CD4-positive, CD25-positive, alpha-beta regulatory T cell (primary cell): Measurements from ENCODE around the gene TM9SF4. TPM values are rescaled to one million over a fixed set of nuclear protein-coding genes. Genes with fewer than 3 reads are reported as not detected.
A peak's percentile ranks its signal among the peaks of the same experiment; 100 is the strongest.

Experiments
- ATAC-seq, 2 donors: fragments of 150-1000 bp; cut with Tn5 transposase; one replicate each; pipeline ENCODE4 v1.10.0; 2021; ENCODE audit warnings: low read depth in 2 of 2, moderate number of reproducible peaks in 2 of 2, moderate library complexity in 1 of 2
- DNase-seq, 3 donors: peaks; one replicate each; pipeline versions ENCODE4 v3.0.0 to v3.0.0-alpha.2; 2012 to 2022; ENCODE audit warnings: mixed read lengths in 1 of 3
- H3K27ac ChIP-seq: one replicate; pipeline ENCODE4 v1.7.0; 2013; ENCODE audit warnings: mild to moderate bottlenecking, low read length; ENCODE audit not compliant: insufficient read depth, poor library complexity, severe bottlenecking
- H3K27me3 ChIP-seq: one replicate; pipeline ENCODE4 v1.7.0; 2013; ENCODE audit warnings: low read length; ENCODE audit not compliant: control insufficient read depth, insufficient read depth
- H3K36me3 ChIP-seq: one replicate; pipeline ENCODE4 v1.7.0; 2013; ENCODE audit warnings: mild to moderate bottlenecking, low read length, moderate library complexity; ENCODE audit not compliant: control insufficient read depth, insufficient read depth
- H3K4me1 ChIP-seq: 2 replicates; pipeline ENCODE4 v1.7.0; 2013; ENCODE audit warnings: mild to moderate bottlenecking, low read length; ENCODE audit not compliant: insufficient read depth, control insufficient read depth, poor library complexity, severe bottlenecking
- H3K4me3 ChIP-seq: one replicate; pipeline ENCODE4 v1.7.0; 2013; ENCODE audit warnings: low read depth, mild to moderate bottlenecking, low read length, moderate library complexity
- H3K9me3 ChIP-seq, 2 experiments: 1 replicate in 1 of 2; 2 replicates in 1 of 2; pipeline ENCODE4 v1.7.0; 2013; ENCODE audit warnings: low read length in 2 of 2, mild to moderate bottlenecking in 1 of 2, moderate library complexity in 1 of 2; ENCODE audit not compliant: control insufficient read depth in 2 of 2
- H3K27ac Mint-ChIP-seq, 3 donors: one replicate each; pipeline ENCODE4 v1.8.0; 2020 to 2022; ENCODE audit warnings: mild to moderate bottlenecking in 3 of 3, mixed read lengths in 3 of 3, moderate library complexity in 2 of 3
- H3K27me3 Mint-ChIP-seq: one replicate; pipeline ENCODE4 v1.8.0; 2022; ENCODE audit warnings: mild to moderate bottlenecking, mixed read lengths
- H3K36me3 Mint-ChIP-seq: one replicate; pipeline ENCODE4 v1.8.0; 2020; ENCODE audit warnings: mixed read lengths
- H3K4me1 Mint-ChIP-seq, 4 donors: one replicate each; pipeline ENCODE4 v1.8.0; 2020 to 2022; ENCODE audit warnings: mixed read lengths in 4 of 4, mild to moderate bottlenecking in 1 of 4
- H3K4me3 Mint-ChIP-seq, 4 donors: one replicate each; pipeline ENCODE4 v1.8.0; 2020 to 2022; ENCODE audit warnings: mild to moderate bottlenecking in 4 of 4, mixed read lengths in 4 of 4, moderate library complexity in 3 of 4
- H3K9me3 Mint-ChIP-seq, 7 donors: one replicate each; pipeline ENCODE4 v1.8.0; 2020 to 2022; ENCODE audit warnings: mixed read lengths in 7 of 7, mild to moderate bottlenecking in 3 of 7, moderate library complexity in 2 of 7
- polyA plus RNA-seq, 4 donors: library from polyadenylated mRNA; unstranded; fragments of 300-500 nt; fragmentation: Illumina TruSeq; gene quantifications; one replicate each; pipeline ENCODE4 v1.2.3, GENCODE V29; 2021
- total RNA-seq: library from RNA; stranded (reverse); gene quantifications from one replicate; pipeline ENCODE4 v1.2.3, GENCODE V29; 2022

The TM9SF4 gene
- total and polyA plus RNA-seq, 5 donors from 2014 or later: 28.7 to 36.3 (median 29.4) TPM

DNA sequence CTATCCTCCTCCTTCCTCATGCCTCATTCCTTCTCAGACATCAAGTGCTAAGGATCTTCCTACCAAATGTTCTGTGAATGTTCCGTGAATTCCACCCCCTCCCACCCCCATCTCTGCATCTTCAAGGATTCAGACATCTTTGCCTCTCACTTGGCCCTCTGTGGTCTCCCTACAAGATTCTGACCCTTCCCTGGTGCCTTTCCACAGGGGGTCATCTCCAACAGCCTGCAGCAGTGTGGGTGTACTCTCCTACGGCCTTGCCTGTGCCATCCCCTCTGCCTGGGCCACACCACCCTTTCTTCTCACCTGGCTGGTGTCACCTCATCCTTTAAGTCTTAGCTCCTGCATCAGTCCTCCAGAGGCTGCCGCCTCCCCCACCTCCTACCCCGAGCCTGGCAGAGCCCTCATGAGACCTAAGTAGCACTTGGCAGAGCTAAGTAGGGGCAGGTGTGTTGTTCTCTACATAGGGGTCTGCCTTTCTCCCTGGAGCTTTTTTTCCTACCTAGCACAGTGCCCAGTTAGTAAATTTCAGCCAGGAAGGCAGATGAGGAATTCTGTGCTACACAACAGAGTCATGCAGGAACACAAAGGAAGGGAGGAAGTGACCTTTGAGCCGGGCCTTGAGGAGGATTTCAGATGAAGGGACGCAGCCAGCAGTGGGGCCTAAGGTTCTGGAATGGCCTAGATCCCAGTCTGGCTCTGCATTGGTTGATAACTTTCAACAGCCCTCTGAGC is 43.1 kb downstream of the TM9SF4 start:
- peaks cover 45% of the 10 kb centered on the region for H3K36me3 ChIP-seq
- ATAC-seq (no peak), DNase-seq (no peak)
- H3K4me3 Mint-ChIP-seq: no peak overlapping the region
- H3K9me3 Mint-ChIP-seq: no peaks in the 10 kb centered on the region
- no peaks in the 10 kb centered on the region for H3K4me1 Mint-ChIP-seq
- peak overlapping the region in 1 of 3 donors; percentile 42 for H3K27ac Mint-ChIP-seq
- H3K9me3 ChIP-seq: no peaks in the 10 kb centered on the region
- no peaks in the 10 kb centered on the region for H3K27me3 ChIP-seq
- H3K27ac ChIP-seq: no peak overlapping the region
- H3K4me1 ChIP-seq: no peaks in the 10 kb centered on the region
- no peak overlapping the region for H3K4me3 ChIP-seq
- H3K36me3 Mint-ChIP-seq: peaks cover 37% of the 10 kb centered on the region
- H3K27me3 Mint-ChIP-seq: no peaks in the 10 kb centered on the region

DNA sequence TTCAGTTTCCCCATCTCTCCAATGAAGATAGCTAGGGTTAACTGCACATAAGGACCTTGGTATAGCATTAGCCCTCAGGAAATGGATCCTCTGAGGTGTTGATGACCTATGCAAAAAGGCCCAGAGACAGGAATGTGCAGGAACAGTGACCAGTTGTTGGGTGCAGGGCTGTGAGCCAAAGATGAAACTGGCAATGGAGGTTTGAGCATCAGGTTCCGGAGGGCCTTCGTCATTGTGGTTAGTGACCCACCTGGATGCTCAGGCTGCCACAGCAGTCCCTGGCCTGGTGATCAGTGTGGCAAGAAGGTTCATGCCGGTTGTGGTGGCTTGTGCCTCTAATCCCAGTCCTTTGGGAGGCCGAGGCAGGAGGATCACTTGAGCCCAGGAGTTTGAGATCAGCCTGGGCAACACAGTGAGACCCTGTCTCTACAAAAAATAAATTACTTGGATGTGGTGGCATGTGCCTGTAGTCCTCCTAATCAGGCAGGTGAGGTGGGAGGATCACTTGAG is 43.7 kb downstream of the TM9SF4 start:
- H3K36me3 ChIP-seq: peaks cover 47% of the 10 kb centered on the region

DNA sequence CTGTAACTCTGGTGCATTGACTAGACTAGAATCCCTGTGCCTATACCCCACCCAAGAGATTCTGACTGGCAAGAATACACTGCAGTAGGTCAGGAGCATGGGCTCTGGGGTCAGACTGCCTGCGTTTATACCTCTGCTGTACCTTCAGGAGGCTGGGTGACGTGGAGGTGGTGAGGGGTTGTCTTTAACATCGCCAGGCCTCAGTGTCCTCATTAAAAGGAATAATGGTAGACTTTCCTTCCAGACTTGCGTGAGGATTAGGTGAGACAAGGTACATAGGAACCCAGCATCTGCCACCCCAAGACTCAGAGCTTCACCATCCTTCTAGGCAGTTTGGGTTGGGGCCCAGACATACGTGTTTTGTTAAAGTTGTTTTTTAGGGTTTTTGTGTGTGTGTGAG is 44.3 kb downstream of the TM9SF4 start:
- no peak overlapping the region for H3K4me3 Mint-ChIP-seq
- Histone ChIP-seq H3K36me3 (peaks cover 50% of the 10 kb centered on the region), H3K27ac (no peak overlapping the region), H3K27me3 (no peaks in the 10 kb centered on the region), H3K4me1 (no peaks in the 10 kb centered on the region), H3K9me3 (no peaks in the 10 kb centered on the region), H3K4me3 (no peak overlapping the region)
- H3K36me3 Mint-ChIP-seq: peaks cover 45% of the 10 kb centered on the region
- H3K27me3 Mint-ChIP-seq: no peaks in the 10 kb centered on the region
- no peaks in the 10 kb centered on the region for H3K9me3 Mint-ChIP-seq
- H3K27ac Mint-ChIP-seq: no peak overlapping the region
- ATAC-seq (no peak), DNase-seq (no peak)
- H3K4me1 Mint-ChIP-seq: no peaks in the 10 kb centered on the region

More for the DNA sequence above, 43.7 kb downstream of the TM9SF4 start:
- Histone ChIP-seq H3K27ac (no peak overlapping the region), H3K4me3 (no peak overlapping the region), H3K9me3 (no peaks in the 10 kb centered on the region), H3K27me3 (no peaks in the 10 kb centered on the region), H3K4me1 (no peaks in the 10 kb centered on the region)
- Mint-ChIP-seq H3K27ac (no peak overlapping the region), H3K4me1 (no peaks in the 10 kb centered on the region), H3K9me3 (no peaks in the 10 kb centered on the region), H3K4me3 (no peak overlapping the region), H3K36me3 (peaks cover 42% of the 10 kb centered on the region), H3K27me3 (no peaks in the 10 kb centered on the region)
- DNase-seq (no peak), ATAC-seq (no peak)

DNA sequence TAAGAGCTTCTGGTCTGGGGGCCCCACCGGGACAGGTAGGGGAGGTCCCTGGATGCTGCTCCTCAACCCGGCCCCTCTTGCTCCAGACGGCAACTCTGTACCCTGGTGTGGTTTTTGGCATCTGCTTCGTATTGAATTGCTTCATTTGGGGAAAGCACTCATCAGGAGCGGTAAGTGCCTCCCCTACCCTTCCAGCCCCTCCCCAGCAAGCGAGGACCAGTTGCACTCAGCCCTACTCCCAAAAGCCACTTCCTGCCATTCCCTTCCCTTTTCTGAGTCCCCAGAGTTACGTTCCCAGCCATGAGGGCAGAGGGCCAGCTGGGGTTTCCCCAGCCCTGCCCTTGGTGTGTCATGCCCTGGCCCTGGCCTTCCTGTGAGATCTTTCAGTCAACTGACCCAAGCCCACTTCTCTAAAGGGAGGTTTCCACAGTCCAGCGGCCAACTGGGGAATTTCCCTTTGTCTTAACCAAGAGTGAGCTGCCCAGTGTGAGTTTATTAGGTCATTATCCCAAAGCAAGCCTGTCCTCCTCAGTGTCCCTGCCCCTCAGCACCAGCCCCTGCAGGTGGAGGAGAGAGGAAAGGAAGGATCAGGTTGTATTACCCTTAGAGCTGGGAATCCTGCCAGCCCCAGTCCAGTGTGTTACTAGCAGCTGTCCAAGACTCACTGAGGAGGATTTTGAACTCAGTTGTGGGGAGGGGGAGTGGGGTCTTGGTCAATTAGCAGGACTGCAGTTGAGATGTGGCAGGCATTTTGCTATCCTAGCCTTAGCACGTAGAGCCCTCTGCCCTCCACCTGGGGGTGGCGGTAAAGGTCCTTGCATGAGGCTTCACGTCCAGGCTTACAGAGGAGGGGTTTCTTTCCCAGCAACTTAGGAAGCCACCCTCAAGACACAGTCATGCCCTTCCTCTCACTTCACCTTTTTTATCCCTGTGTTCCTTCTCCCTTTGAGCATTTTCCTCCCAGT is 45.8 kb downstream of the TM9SF4 start:
- no peaks in the 10 kb centered on the region for H3K4me1 ChIP-seq
- H3K36me3 ChIP-seq: peaks cover 52% of the 10 kb centered on the region
- peak overlapping the region in 2 of 3 donors; percentile 38 to 40 for H3K27ac Mint-ChIP-seq

DNA sequence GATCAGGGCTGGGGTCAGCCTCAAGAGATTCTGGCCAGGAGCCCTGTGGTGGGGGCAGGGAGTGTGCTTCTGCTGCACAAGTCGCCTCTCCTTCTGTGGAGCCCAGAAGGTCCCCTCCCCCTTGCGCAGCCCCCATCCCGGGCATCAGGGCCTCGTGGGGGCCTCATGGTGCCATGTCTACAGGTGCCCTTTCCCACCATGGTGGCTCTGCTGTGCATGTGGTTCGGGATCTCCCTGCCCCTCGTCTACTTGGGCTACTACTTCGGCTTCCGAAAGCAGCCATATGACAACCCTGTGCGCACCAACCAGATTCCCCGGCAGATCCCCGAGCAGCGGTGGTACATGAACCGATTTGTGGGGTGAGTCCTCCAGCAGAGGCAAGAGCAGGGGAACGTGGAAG is 48.1 kb downstream of the TM9SF4 start:
- no peak for DNase-seq
- Mint-ChIP-seq H3K27ac (peak overlapping the region in 1 of 3 donors; percentile 81), H3K4me1 (no peaks in the 10 kb centered on the region), H3K4me3 (no peak overlapping the region), H3K9me3 (no peaks in the 10 kb centered on the region), H3K36me3 (peaks cover 36% of the 10 kb centered on the region), H3K27me3 (no peaks in the 10 kb centered on the region)
- no peaks in the 10 kb centered on the region for H3K4me1 ChIP-seq
- H3K4me3 ChIP-seq: no peak overlapping the region
- H3K27ac ChIP-seq: no peak overlapping the region
- H3K27me3 ChIP-seq: no peaks in the 10 kb centered on the region
- no peaks in the 10 kb centered on the region for H3K9me3 ChIP-seq
- H3K36me3 ChIP-seq: peaks cover 60% of the 10 kb centered on the region
- ATAC-seq: no peak

More for the DNA sequence above, 45.8 kb downstream of the TM9SF4 start:
- Histone ChIP-seq H3K9me3 (no peaks in the 10 kb centered on the region), H3K4me3 (no peak overlapping the region), H3K27ac (no peak overlapping the region), H3K27me3 (no peaks in the 10 kb centered on the region)
- Mint-ChIP-seq H3K36me3 (peaks cover 37% of the 10 kb centered on the region), H3K4me3 (no peak overlapping the region), H3K9me3 (no peaks in the 10 kb centered on the region), H3K4me1 (no peaks in the 10 kb centered on the region), H3K27me3 (no peaks in the 10 kb centered on the region)
- DNase-seq (peak in 2 of 3 donors; percentile 9 to 28), ATAC-seq (peak; percentile 20 to 52)

DNA sequence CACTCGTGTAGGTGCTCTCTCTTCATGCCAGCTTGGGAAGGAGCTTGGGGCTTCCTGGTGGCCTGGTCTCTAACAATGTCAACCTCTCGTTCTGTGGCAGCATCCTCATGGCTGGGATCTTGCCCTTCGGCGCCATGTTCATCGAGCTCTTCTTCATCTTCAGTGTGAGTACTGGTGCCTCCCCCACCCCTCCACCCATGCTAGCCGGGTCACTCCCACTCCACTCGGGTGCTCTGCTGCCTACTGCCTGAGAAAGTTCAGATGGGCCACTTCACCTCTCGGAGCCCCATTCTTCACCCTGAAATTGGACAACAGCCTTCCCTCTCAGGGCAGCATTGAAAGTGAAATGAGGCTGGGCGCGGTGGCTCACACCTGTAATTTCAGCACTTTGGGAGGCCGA is 48.8 kb downstream of the TM9SF4 start:
- no peak for DNase-seq
- Histone ChIP-seq H3K4me3 (no peak overlapping the region), H3K4me1 (no peaks in the 10 kb centered on the region), H3K36me3 (peaks cover 59% of the 10 kb centered on the region), H3K9me3 (no peaks in the 10 kb centered on the region), H3K27me3 (no peaks in the 10 kb centered on the region), H3K27ac (no peak overlapping the region)
- H3K4me1 Mint-ChIP-seq: no peaks in the 10 kb centered on the region
- H3K9me3 Mint-ChIP-seq: no peaks in the 10 kb centered on the region
- peaks cover 38% of the 10 kb centered on the region for H3K36me3 Mint-ChIP-seq
- no peak overlapping the region for H3K27ac Mint-ChIP-seq
- H3K27me3 Mint-ChIP-seq: no peaks in the 10 kb centered on the region
- no peak for ATAC-seq
- no peak overlapping the region for H3K4me3 Mint-ChIP-seq

DNA sequence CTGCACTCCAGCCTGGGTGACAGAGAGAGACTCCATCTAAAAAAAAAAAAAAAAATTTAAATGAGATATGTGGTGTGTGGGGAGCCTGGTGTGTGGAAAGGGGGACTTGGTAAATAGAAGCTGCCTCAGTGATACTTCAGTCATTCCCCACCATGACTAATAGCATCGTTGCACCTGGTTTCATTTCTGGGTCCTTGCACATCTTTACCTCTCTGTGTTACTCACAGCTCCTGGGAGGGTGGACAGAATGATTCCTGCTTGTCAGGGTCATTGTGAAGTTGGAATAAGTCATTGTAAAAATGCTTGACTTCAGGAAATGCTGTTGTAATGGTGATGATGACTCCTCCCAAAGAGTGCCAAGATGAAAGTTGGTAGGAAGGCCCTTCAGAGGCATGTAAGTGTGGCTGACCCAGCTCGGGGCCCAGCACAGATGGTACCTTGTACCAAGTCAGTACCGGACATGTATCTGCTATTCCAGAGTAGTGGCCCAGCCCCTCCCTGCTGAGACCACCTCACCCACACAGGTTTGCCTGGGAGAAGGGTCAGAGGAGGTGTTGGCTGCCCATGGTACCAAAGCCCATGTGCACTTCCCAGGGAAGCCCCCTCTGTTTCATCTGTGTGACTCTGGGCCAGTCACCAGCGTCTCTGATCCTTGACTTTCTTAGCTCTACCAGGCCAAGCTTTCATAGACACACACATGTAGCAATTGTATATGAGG is 49.6 kb downstream of the TM9SF4 start:
- Histone ChIP-seq H3K27me3 (no peaks in the 10 kb centered on the region), H3K4me3 (no peak overlapping the region), H3K36me3 (peaks cover 54% of the 10 kb centered on the region), H3K9me3 (no peaks in the 10 kb centered on the region), H3K4me1 (no peaks in the 10 kb centered on the region), H3K27ac (no peak overlapping the region)
- Mint-ChIP-seq H3K4me1 (no peaks in the 10 kb centered on the region), H3K36me3 (peaks cover 39% of the 10 kb centered on the region), H3K4me3 (no peak overlapping the region), H3K27me3 (no peaks in the 10 kb centered on the region), H3K27ac (peak overlapping the region in 2 of 3 donors; percentile 11 to 20), H3K9me3 (no peaks in the 10 kb centered on the region)
- ATAC-seq: no peak
- no peak for DNase-seq
